Natural killer cell treated with Interleukin-12 subunit alpha and Interleukin-12 subunit beta and Interleukin-15 and Interleukin-18, amount 100 ng/mL, for 72 hours (primary cell): ENCODE data around the gene CXCR4. TPM values are rescaled to one million over a fixed set of nuclear protein-coding genes. Genes with fewer than 3 reads are reported as not detected.

Experiments
- ATAC-seq, 2 donors: fragments of 150-1000 bp; cut with Tn5 transposase in 1 of 2; sonication (Bioruptor Pico), chemical (Tn5 transposase) in 1 of 2; 2 replicates each; pipeline ENCODE4 v1.10.0; 2021
- DNase-seq: peaks from one replicate; pipeline ENCODE4 v3.0.0; 2022; ENCODE audit warnings: low spot score
- H3K27ac Mint-ChIP-seq, 2 donors: 1 replicate in 1 of 2; 2 replicates in 1 of 2; pipeline ENCODE4 v1.8.0; 2022; ENCODE audit warnings: mixed read lengths in 2 of 2, mild to moderate bottlenecking in 1 of 2, moderate library complexity in 1 of 2
- H3K27me3 Mint-ChIP-seq, 2 donors: 1 replicate in 1 of 2; 2 replicates in 1 of 2; pipeline ENCODE4 v1.8.0; 2022; ENCODE audit warnings: mixed read lengths in 2 of 2
- H3K36me3 Mint-ChIP-seq: one replicate; pipeline ENCODE4 v1.8.0; 2022; ENCODE audit warnings: mixed read lengths
- H3K4me1 Mint-ChIP-seq, 2 donors: 1 replicate in 1 of 2; 2 replicates in 1 of 2; pipeline ENCODE4 v1.8.0; 2022; ENCODE audit warnings: low read depth in 2 of 2, mixed read lengths in 2 of 2, mild to moderate bottlenecking in 1 of 2
- H3K4me3 Mint-ChIP-seq: one replicate; pipeline ENCODE4 v1.8.0; 2022; ENCODE audit warnings: mixed read lengths
- H3K9me3 Mint-ChIP-seq: 2 replicates; pipeline ENCODE4 v1.8.0; 2022; ENCODE audit warnings: mixed read lengths
- total RNA-seq, 2 donors: library from RNA; stranded (reverse); gene quantifications; one replicate each; pipeline ENCODE4 v1.2.3, GENCODE V29; 2022

Gene CXCR4
- total RNA-seq, 2 donors from 2014 or later, result 72.1 to 74.8 TPM

GRCh38 chr2:136128366-136128765 lies 10.4 kb upstream of the CXCR4 start:
- Mint-ChIP-seq H3K4me3 (peak overlapping the region; percentile 79), H3K4me1 (peaks cover 42 to 73% of the 10 kb centered on the region in 2 donors), H3K27me3 (peaks cover 0 to 4% of the 10 kb centered on the region in 2 donors), H3K36me3 (no peaks in the 10 kb centered on the region), H3K27ac (peak overlapping the region in 1 of 2 donors; percentile 77), H3K9me3 (no peaks in the 10 kb centered on the region)
- no peak for ATAC-seq
- no peak for DNase-seq

- H3K9me3 Mint-ChIP-seq, result no peaks in the 10 kb centered on the region
- H3K36me3 Mint-ChIP-seq, result no peaks in the 10 kb centered on the region
- DNase-seq, result no peak
- H3K27ac Mint-ChIP-seq, result peak overlapping the region in 1 of 2 donors; percentile 37
- H3K4me1 Mint-ChIP-seq, result peaks cover 36 to 64% of the 10 kb centered on the region in 2 donors
- H3K4me3 Mint-ChIP-seq, result no peak overlapping the region
- no peak for ATAC-seq
- H3K27me3 Mint-ChIP-seq, result peaks cover 0 to 4% of the 10 kb centered on the region in 2 donors
Observed at GRCh38 chr2:136127356-136127755, 9.4 kb upstream of the CXCR4 start.

- ATAC-seq (no peak), DNase-seq (no peak)
- H3K36me3 Mint-ChIP-seq, result no peaks in the 10 kb centered on the region
- H3K27ac Mint-ChIP-seq, result peak overlapping the region in 1 of 2 donors; percentile 13
- H3K27me3 Mint-ChIP-seq, result peaks cover 0 to 7% of the 10 kb centered on the region in 2 donors
- no peak overlapping the region for H3K4me3 Mint-ChIP-seq
- peaks cover 31 to 58% of the 10 kb centered on the region in 2 donors for H3K4me1 Mint-ChIP-seq
- H3K9me3 Mint-ChIP-seq, result no peaks in the 10 kb centered on the region
Observed at GRCh38 chr2:136126421-136126926, 8.5 kb upstream of the CXCR4 start.

GRCh38 chr2:136126021-136126420 lies 8.1 kb upstream of the CXCR4 start:
- H3K9me3 Mint-ChIP-seq, result no peaks in the 10 kb centered on the region
- H3K4me3 Mint-ChIP-seq, result no peak overlapping the region
- peaks cover 29 to 58% of the 10 kb centered on the region in 2 donors for H3K4me1 Mint-ChIP-seq
- no peak overlapping the region for H3K27ac Mint-ChIP-seq
- no peak for ATAC-seq
- no peaks in the 10 kb centered on the region for H3K36me3 Mint-ChIP-seq
- no peak for DNase-seq
- peaks cover 0 to 9% of the 10 kb centered on the region in 2 donors for H3K27me3 Mint-ChIP-seq

GRCh38 chr2:136125236-136125635 lies 7.3 kb upstream of the CXCR4 start:
- peaks cover 0 to 13% of the 10 kb centered on the region in 2 donors for H3K27me3 Mint-ChIP-seq
- H3K4me1 Mint-ChIP-seq, result peaks cover 22 to 50% of the 10 kb centered on the region in 2 donors
- H3K36me3 Mint-ChIP-seq, result no peaks in the 10 kb centered on the region
- H3K27ac Mint-ChIP-seq, result no peak overlapping the region
- DNase-seq, result no peak
- no peak overlapping the region for H3K4me3 Mint-ChIP-seq
- no peaks in the 10 kb centered on the region for H3K9me3 Mint-ChIP-seq
- no peak for ATAC-seq

GRCh38 chr2:136124805-136125204 lies 6.9 kb upstream of the CXCR4 start:
- ATAC-seq (peak in 1 of 2 donors; percentile 25), DNase-seq (no peak)
- H3K4me3 Mint-ChIP-seq, result no peak overlapping the region
- H3K9me3 Mint-ChIP-seq, result no peaks in the 10 kb centered on the region
- H3K27me3 Mint-ChIP-seq, result peaks cover 0 to 13% of the 10 kb centered on the region in 2 donors
- H3K36me3 Mint-ChIP-seq, result no peaks in the 10 kb centered on the region
- H3K27ac Mint-ChIP-seq, result no peak overlapping the region
- H3K4me1 Mint-ChIP-seq, result peaks cover 20 to 48% of the 10 kb centered on the region in 2 donors

- H3K36me3 Mint-ChIP-seq, result no peaks in the 10 kb centered on the region
- H3K4me3 Mint-ChIP-seq, result no peak overlapping the region
- ATAC-seq (no peak), DNase-seq (no peak)
- peaks cover 14 to 39% of the 10 kb centered on the region in 2 donors for H3K4me1 Mint-ChIP-seq
- H3K27me3 Mint-ChIP-seq, result peaks cover 0 to 13% of the 10 kb centered on the region in 2 donors
- H3K27ac Mint-ChIP-seq, result peak overlapping the region; percentile 17 to 28
- no peaks in the 10 kb centered on the region for H3K9me3 Mint-ChIP-seq
Observed at GRCh38 chr2:136122661-136123060, 4.7 kb upstream of the CXCR4 start.

GRCh38 chr2:136121204-136121910 lies 3.4 kb upstream of the CXCR4 start:
- DNase-seq (no peak), ATAC-seq (no peak)
- H3K36me3 Mint-ChIP-seq, result no peaks in the 10 kb centered on the region
- H3K27me3 Mint-ChIP-seq, result peaks cover 0 to 10% of the 10 kb centered on the region in 2 donors
- no peak overlapping the region for H3K4me3 Mint-ChIP-seq
- no peak overlapping the region for H3K27ac Mint-ChIP-seq
- peaks cover 13 to 32% of the 10 kb centered on the region in 2 donors for H3K4me1 Mint-ChIP-seq
- H3K9me3 Mint-ChIP-seq, result no peaks in the 10 kb centered on the region

GRCh38 chr2:136119717-136120675 lies 2.0 kb upstream of the CXCR4 start:
- H3K4me1 Mint-ChIP-seq, result peaks cover 21 to 36% of the 10 kb centered on the region in 2 donors
- DNase-seq, result no peak
- H3K36me3 Mint-ChIP-seq, result peaks cover 5% of the 10 kb centered on the region
- peak overlapping the region; percentile 89 for H3K4me3 Mint-ChIP-seq
- peak overlapping the region in 1 of 2 donors; percentile 68 for H3K27ac Mint-ChIP-seq
- peaks cover 0 to 9% of the 10 kb centered on the region in 2 donors for H3K27me3 Mint-ChIP-seq
- H3K9me3 Mint-ChIP-seq, result no peaks in the 10 kb centered on the region
- no peak for ATAC-seq

- Mint-ChIP-seq H3K27me3 (peaks cover 0 to 9% of the 10 kb centered on the region in 2 donors), H3K4me3 (peak overlapping the region; percentile 89), H3K36me3 (peaks cover 14% of the 10 kb centered on the region), H3K27ac (peak overlapping the region; percentile 68 to 73), H3K9me3 (no peaks in the 10 kb centered on the region), H3K4me1 (peaks cover 22 to 38% of the 10 kb centered on the region in 2 donors)
- peak; percentile 78 for DNase-seq
- peak; percentile 78 to 81 for ATAC-seq
Observed at GRCh38 chr2:136118819-136119716, 1.1 kb upstream of the CXCR4 start.

GRCh38 chr2:136117391-136117841 lies 533 bp downstream of the CXCR4 start:
- Mint-ChIP-seq H3K4me1 (peaks cover 31 to 48% of the 10 kb centered on the region in 2 donors), H3K9me3 (no peaks in the 10 kb centered on the region), H3K27me3 (peaks cover 0 to 9% of the 10 kb centered on the region in 2 donors), H3K4me3 (peak overlapping the region; percentile 89), H3K36me3 (peaks cover 31% of the 10 kb centered on the region), H3K27ac (peak overlapping the region; percentile 68 to 73)
- peak; percentile 43 to 47 for ATAC-seq
- DNase-seq, result no peak

- peaks cover 32% of the 10 kb centered on the region for H3K36me3 Mint-ChIP-seq
Observed at GRCh38 chr2:136116813-136117390, 1.0 kb downstream of the CXCR4 start.

More at GRCh38 chr2:136116813-136117390, 1.0 kb downstream of the CXCR4 start:
- peak; percentile 78 for DNase-seq
- peak; percentile 67 to 69 for ATAC-seq
- no peaks in the 10 kb centered on the region for H3K9me3 Mint-ChIP-seq
- peak overlapping the region in 1 of 2 donors; percentile 68 for H3K27ac Mint-ChIP-seq
- H3K27me3 Mint-ChIP-seq, result peaks cover 0 to 9% of the 10 kb centered on the region in 2 donors
- peaks cover 33 to 51% of the 10 kb centered on the region in 2 donors for H3K4me1 Mint-ChIP-seq
- peak overlapping the region; percentile 89 for H3K4me3 Mint-ChIP-seq
